ENCODE measurements around the gene RIMKLB. TPM values are rescaled to one million over a fixed set of nuclear protein-coding genes. Genes with fewer than 3 reads are reported as not detected.

Gene RIMKLB
- total RNA-seq, 1 experiment from 2014 or later = 0.39 TPM

- no peak for TF ChIP-seq YY1 (IDR thresholded peaks at IDR 0.05; ENCODE audit: extremely low read depth, insufficient replicate concordance, low read depth, low read length)
Observed at GRCh38 chr12:8770499-8770898, 72.7 kb downstream of the RIMKLB start (continued).

- TF ChIP-seq POLR2A (IDR thresholded peaks at IDR 0.05; ENCODE audit: borderline replicate concordance, extremely low read depth, insufficient read depth, insufficient read length) = no peak
- no peak for TF ChIP-seq ZNF274 (IDR thresholded peaks at IDR 0.05; ENCODE audit: low read depth, low read length)
- no peak for TF ChIP-seq TCF7L2 (IDR thresholded peaks at IDR 0.05; ENCODE audit: borderline replicate concordance, extremely low read depth, insufficient read depth, insufficient read length)
- 0 out of 6 replicates have a peak, but pooled peaks of 1 of the 3 experiments have one; percentile 18 for TF ChIP-seq CTCF (IDR thresholded peaks at IDR 0.05 in 2 of 3, conservative IDR thresholded peaks at IDR 0.05 in 1 of 3; ENCODE audit: borderline replicate concordance in 1 of 3, insufficient read depth in 1 of 3, low read depth in 2 of 3, low read length in 2 of 3)
- no peak for TF ChIP-seq FOSL1 (IDR thresholded peaks at IDR 0.05; ENCODE audit: low read depth)
- Histone ChIP-seq H2AFZ (ENCODE audit: low read depth, low read length, poor library complexity, severe bottlenecking) (no peak overlapping the region), H3K9me3 (ENCODE audit: control insufficient read depth in 1 of 2, insufficient read depth in 1 of 2, low read depth in 1 of 2, low read length in 2 of 2) (no peaks in the 10 kb centered on the region), H3K4me3 (replicated peaks in 1 of 2; ENCODE audit: low read depth in 1 of 2, low read length in 2 of 2) (no peak overlapping the region), H3K9ac (ENCODE audit: low read length) (no peak overlapping the region), H3K4me1 (ENCODE audit: control insufficient read depth in 1 of 2, insufficient read depth in 2 of 2, low read length in 2 of 2) (no peaks in the 10 kb centered on the region), H3K27me3 (ENCODE audit: insufficient read depth, low read length) (no peaks in the 10 kb centered on the region), H3K9me2 (ENCODE audit: insufficient read depth) (no peaks in the 10 kb centered on the region), H4K20me1 (ENCODE audit: insufficient read depth) (no peaks in the 10 kb centered on the region), H3K4me2 (ENCODE audit: low read length) (no peak overlapping the region), H3K27ac (ENCODE audit: low read depth, low read length) (no peak overlapping the region), H3K79me2 (ENCODE audit: insufficient read depth, low read length) (no peaks in the 10 kb centered on the region), H3K36me3 (ENCODE audit: control insufficient read depth in 1 of 2, insufficient read depth in 2 of 2, low read length in 2 of 2) (no peaks in the 10 kb centered on the region)
- intact Hi-C loops (cut with micrococcal nuclease) = no loop called here
- CTCF ChIA-PET = interaction anchor here (0.7 kb wide), 1 partner anchor 9 kb away, joined by 3 read pairs; no protein-coding TSS in a partner anchor
- RAD21 ChIA-PET (ENCODE audit: low non-redundant PET in 1 of 2, low total read pairs in 2 of 2, uncharacterized antibody in 2 of 2, unreplicated experiment in 2 of 2) = no interaction called here
- no peak for DNase-seq (ENCODE audit: low read depth, low spot score)
- no TSS peak for BruUV-seq (replicated peaks)
- POLR2A ChIA-PET = no interaction called here
- ATAC-seq = no peak
Observed at GRCh38 chr12:8771072-8771471, 73.3 kb downstream of the RIMKLB start.

All from HCT116 (cell line).